K562 (cell line): Measurements from ENCODE around the gene ALK. TPM values are rescaled to one million over a fixed set of nuclear protein-coding genes. Genes with fewer than 3 reads are reported as not detected.

Source experiments
- ATAC-seq: fragments of 200-7000 bp; cut with Tn5 transposase; 3 replicates; pipeline ENCODE4 v1.9.1; 2020; ENCODE audit warnings: moderate library complexity
- BruUV-seq: library from RNA; stranded (reverse); fragments of 400-500 nt; replicated peaks from 2 replicates; lab custom pipeline; 2021; lab: Mats Ljungman, UMichigan
- CTCF ChIA-PET: fragments of 300-600 bp; formaldehyde crosslinking; extraction: SDS; loops from one replicate; lab custom pipeline; 2021; ENCODE audit warnings: low intra/inter-chr PET ratio; lab: Yijun Ruan, JAX
- POLR2A ChIA-PET: fragments of 300-600, 350-650 bp; sonication (Branson Sonifier 250); formaldehyde crosslinking; extraction: SDS; loops from one replicate; lab custom pipeline; 2021; ENCODE audit warnings: antibody characterized with exemption, inconsistent platforms; lab: Yijun Ruan, JAX
- DNase-seq, 4 experiments: peaks; one replicate each; pipeline versions ENCODE4 v3.0.0 to v3.0.0-alpha.2; 2011 to 2018; ENCODE audit warnings: low spot score in 3 of 4, mixed read lengths in 3 of 4; ENCODE audit errors: extremely low read depth in 1 of 4
- FAIRE-seq: peaks from 2 replicates; lab custom pipeline; 2011; peaks lifted over from hg19 to GRCh38; lab: Jason Lieb, UNC
- H2AFZ ChIP-seq: 2 replicates; pipeline ENCODE4 v1.6.0; 2011; ENCODE audit warnings: low read depth, low read length, control low read depth, inconsistent platforms
- H3K27ac ChIP-seq: fragments of 200-600 bp; 3 replicates; pipeline ENCODE4 v1.8.0; 2011; ENCODE audit warnings: low read depth, mild to moderate bottlenecking, control low read depth, inconsistent platforms, low read length, moderate library complexity, mixed read lengths; ENCODE audit errors: extremely low read depth
- H3K27me3 ChIP-seq, 2 experiments: fragments of 300-600 bp in 1 of 2; 2 replicates in 1 of 2; 3 replicates in 1 of 2; pipeline versions ENCODE4 v1.6.0 to v1.8.0; 2011; ENCODE audit warnings: inconsistent platforms in 2 of 2, low read length in 2 of 2, mild to moderate bottlenecking in 1 of 2, mixed read lengths in 1 of 2, moderate library complexity in 1 of 2; ENCODE audit not compliant: control insufficient read depth in 2 of 2, insufficient read depth in 2 of 2
- H3K36me3 ChIP-seq: fragments of 300-600 bp; 3 replicates; pipeline ENCODE4 v1.8.0; 2011; ENCODE audit warnings: mild to moderate bottlenecking, low read length, inconsistent platforms; ENCODE audit not compliant: control insufficient read depth, insufficient read depth
- H3K4me1 ChIP-seq, 2 experiments: fragments of 200-600 bp in 1 of 2; replicated peaks in 1 of 2; 2 replicates in 1 of 2; 3 replicates in 1 of 2; pipeline versions ENCODE4 v1.5.1 to v1.8.0; 2011; ENCODE audit warnings: inconsistent platforms in 2 of 2, low read length in 2 of 2, mild to moderate bottlenecking in 1 of 2, mixed read lengths in 1 of 2, moderate library complexity in 1 of 2; ENCODE audit not compliant: control insufficient read depth in 2 of 2, insufficient read depth in 2 of 2
- H3K4me2 ChIP-seq: 2 replicates; pipeline ENCODE4 v1.6.1; 2011; ENCODE audit warnings: low read length, control low read depth, inconsistent platforms, mixed read lengths; ENCODE audit not compliant: insufficient read depth
- H3K4me3 ChIP-seq: fragments of 200-600 bp; sonication (generic), shearing (Covaris generic); 2 replicates; pipeline ENCODE4 v1.5.1; 2016; ENCODE audit warnings: control low read depth, inconsistent platforms
- H3K79me2 ChIP-seq: fragments of 200-600 bp; 3 replicates; pipeline ENCODE4 v1.8.0; 2011; ENCODE audit warnings: low read length, inconsistent platforms; ENCODE audit not compliant: control insufficient read depth, insufficient read depth
- H3K9ac ChIP-seq, 2 experiments: 2 replicates each; pipeline versions ENCODE4 v1.6.0 to v1.6.1; 2011; ENCODE audit warnings: low read depth in 2 of 2, low read length in 2 of 2, control low read depth in 1 of 2, inconsistent platforms in 1 of 2, mild to moderate bottlenecking in 1 of 2, mixed read lengths in 1 of 2; ENCODE audit not compliant: insufficient read depth in 1 of 2
- H3K9me1 ChIP-seq: one replicate; pipeline ENCODE4 v1.6.0; 2011; ENCODE audit warnings: inconsistent platforms, mild to moderate bottlenecking, low read length, moderate library complexity; ENCODE audit not compliant: control insufficient read depth, insufficient read depth
- H3K9me3 ChIP-seq: replicated peaks from 2 replicates; pipeline ENCODE4 v1.5.1; 2011; ENCODE audit warnings: low read depth, low read length, inconsistent platforms; ENCODE audit not compliant: control insufficient read depth, insufficient read depth
- H4K20me1 ChIP-seq: replicated peaks from 2 replicates; pipeline ENCODE4 v1.6.1; 2011; ENCODE audit warnings: low read length, inconsistent platforms, mixed read lengths; ENCODE audit not compliant: control insufficient read depth, insufficient read depth
- DNMT1 ChIP-seq: fragments of 450-650 bp; IDR thresholded peaks from 2 replicates; pipeline ENCODE4 v1.6.1; 2016; ENCODE audit warnings: antibody characterized with exemption, mild to moderate bottlenecking
- DPF2 ChIP-seq: fragments of 450-650 bp; IDR thresholded peaks from 2 replicates; pipeline ENCODE4 v1.6.1; 2016
- FOXM1 ChIP-seq, 2 experiments: fragments of 450-650 bp in 1 of 2; sonication (generic) in 1 of 2; formaldehyde crosslinking in 1 of 2; IDR thresholded peaks; 2 replicates each; pipeline versions ENCODE4 v1.6.1 to v1.9.0; 2017 to 2022; ENCODE audit warnings: low read depth in 2 of 2, mild to moderate bottlenecking in 2 of 2, missing genetic modification reagents in 1 of 2, moderate library complexity in 1 of 2
- HCFC1 ChIP-seq: IDR thresholded peaks from 2 replicates; pipeline ENCODE4 v1.6.1; 2012; ENCODE audit warnings: low read depth, low read length, improper control_type of control experiment
- HNRNPL ChIP-seq: fragments of 200-400 bp; formaldehyde crosslinking; IDR thresholded peaks from 2 replicates; pipeline ENCODE4 v1.6.1; 2017; ENCODE audit warnings: low read depth, mild to moderate bottlenecking, low read length
- PCBP1 ChIP-seq: fragments of 200-400 bp; formaldehyde crosslinking; IDR thresholded peaks from 2 replicates; pipeline ENCODE4 v1.6.1; 2018; ENCODE audit warnings: mild to moderate bottlenecking, low read depth, low read length; ENCODE audit not compliant: poor library complexity, severe bottlenecking
- XRCC5 ChIP-seq: fragments of 200-400 bp; formaldehyde crosslinking; IDR thresholded peaks from 2 replicates; pipeline ENCODE4 v1.6.1; 2017; ENCODE audit warnings: low read depth, mild to moderate bottlenecking, low read length
- ZNF146 ChIP-seq: IDR thresholded peaks from one replicate; pipeline ENCODE4 v1.6.1; 2018; ENCODE audit warnings: missing compliant biosample characterization; ENCODE audit not compliant: unreplicated experiment
- WGBS: fragments of 100-300 bp; shearing (Covaris generic); methylation state at CpG from one replicate; pipeline ENCODE4 v1.1.6; 2016; ENCODE audit warnings: low coverage, mixed read lengths; ENCODE audit not compliant: insufficient coverage; ENCODE audit errors: missing lambda C conversion rate; 5-methylcytosine and 5-hydroxymethylcytosine counted together
- in situ Hi-C: fragments of 300-500 bp; cut with MboI; formaldehyde crosslinking; loops from 4 replicates; pipeline ENCODE4 v1.15.0; 2018; ENCODE audit warnings: inconsistent platforms, mixed read lengths
- intact Hi-C: fragments of 100-400 bp; cut with micrococcal nuclease; formaldehyde crosslinking; loops from 2 replicates; pipeline ENCODE4 v1.14.2; 2022
- polyA plus RNA-seq, 8 experiments: library from polyadenylated mRNA; depleted of rRNA in 4 of 8; stranded (reverse) in 5 of 8; unstranded in 3 of 8; fragments of >200 nt; fragmentation: Nextera tagmentation in 2 of 8; fragmentation: Illumina TruSeq in 1 of 8; extraction: Ambion mirVana in 2 of 8; extraction: Trizol in 1 of 8; gene quantifications; 2 replicates each; pipeline versions ENCODE4 v1.2.1 to v1.2.3, GENCODE V29; 2011 to 2014; ENCODE audit warnings: inconsistent platforms in 1 of 8, missing spikeins in 1 of 8
- total RNA-seq, 7 experiments: library from RNA; depleted of rRNA in 6 of 7; stranded (reverse); fragments of >200 nt in 6 of 7; fragmentation: Illumina TruSeq in 2 of 7; extraction: Trizol in 2 of 7; gene quantifications; 2 replicates each; pipeline versions ENCODE4 v1.2.1 to v1.2.3, GENCODE V29; 2011 to 2021; ENCODE audit warnings: low replicate concordance in 1 of 7
- TF ChIP-seq, protein P1 (sequence below): sonication (generic); formaldehyde crosslinking; IDR thresholded peaks from 2 replicates; pipeline ENCODE4 v1.8.0; 2022; ENCODE audit warnings: mild to moderate bottlenecking, missing genetic modification reagents

ALK gene
- total and polyA plus RNA-seq, 9 of the 15 experiments (the other 6 are each of a cell fraction or from before 2014, with no cell fraction given) = not detected

DNA sequence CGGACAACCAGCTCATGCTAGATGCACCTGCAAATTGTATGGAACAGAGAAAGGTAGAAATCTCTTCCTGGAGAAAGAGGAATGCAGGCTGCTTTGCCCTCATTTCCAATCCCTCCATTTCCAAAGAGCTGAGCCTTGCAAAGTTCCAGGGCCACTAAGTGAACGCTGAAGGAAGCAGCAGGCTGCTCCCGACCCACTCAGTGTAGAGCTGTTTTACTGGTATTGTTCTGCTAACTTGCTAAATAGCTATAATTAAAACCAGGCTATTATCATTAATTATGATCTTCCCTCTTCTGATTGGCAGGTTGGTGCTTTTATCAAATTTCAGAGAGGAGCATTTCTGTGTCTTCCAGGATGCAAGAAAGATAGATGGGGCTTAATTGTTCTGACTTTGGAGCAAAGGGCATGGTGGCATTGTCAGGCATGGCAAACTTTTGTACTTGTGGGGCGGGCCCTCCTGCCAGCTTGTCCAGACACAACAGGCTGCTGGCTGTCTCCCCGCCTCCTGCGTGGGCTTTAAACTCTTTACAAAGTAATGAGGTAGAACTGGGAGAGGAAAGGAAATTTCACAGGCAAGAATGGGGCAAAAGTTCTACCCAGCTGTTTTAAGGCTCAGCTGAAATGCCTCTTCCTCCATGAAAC is 40.2 kb downstream of the ALK start:
- Histone ChIP-seq H3K4me2 (no peak overlapping the region), H4K20me1 (no peaks in the 10 kb centered on the region; the same call in 1 of the 2 replicates), H3K9me3 (no peaks in the 10 kb centered on the region; the same call in 1 of the 2 replicates), H2AFZ (no peak overlapping the region), H3K27me3 (no peaks in the 10 kb centered on the region; a peak in 1 of 5 replicates), H3K27ac (no peak overlapping the region), H3K36me3 (no peaks in the 10 kb centered on the region), H3K9ac (no peak overlapping the region), H3K4me1 (no peaks in the 10 kb centered on the region), H3K4me3 (no peak overlapping the region), H3K9me1 (no peaks in the 10 kb centered on the region), H3K79me2 (no peaks in the 10 kb centered on the region)
- no peak for TF ChIP-seq DPF2
- TF ChIP-seq, protein P1, sequence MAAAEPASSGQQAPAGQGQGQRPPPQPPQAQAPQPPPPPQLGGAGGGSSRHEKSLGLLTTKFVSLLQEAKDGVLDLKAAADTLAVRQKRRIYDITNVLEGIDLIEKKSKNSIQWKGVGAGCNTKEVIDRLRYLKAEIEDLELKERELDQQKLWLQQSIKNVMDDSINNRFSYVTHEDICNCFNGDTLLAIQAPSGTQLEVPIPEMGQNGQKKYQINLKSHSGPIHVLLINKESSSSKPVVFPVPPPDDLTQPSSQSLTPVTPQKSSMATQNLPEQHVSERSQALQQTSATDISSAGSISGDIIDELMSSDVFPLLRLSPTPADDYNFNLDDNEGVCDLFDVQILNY = no peak
- ChIA-PET CTCF (no interaction called here), POLR2A (no interaction called here)
- intact Hi-C loops (no loop called here), in situ Hi-C loops (no loop called here)
- ATAC-seq (no peak), DNase-seq (no peak), FAIRE-seq (no peak)
- WGBS = 1% methylated on average over 6 of the region's 6 CpGs
- no TSS peak for BruUV-seq

DNA sequence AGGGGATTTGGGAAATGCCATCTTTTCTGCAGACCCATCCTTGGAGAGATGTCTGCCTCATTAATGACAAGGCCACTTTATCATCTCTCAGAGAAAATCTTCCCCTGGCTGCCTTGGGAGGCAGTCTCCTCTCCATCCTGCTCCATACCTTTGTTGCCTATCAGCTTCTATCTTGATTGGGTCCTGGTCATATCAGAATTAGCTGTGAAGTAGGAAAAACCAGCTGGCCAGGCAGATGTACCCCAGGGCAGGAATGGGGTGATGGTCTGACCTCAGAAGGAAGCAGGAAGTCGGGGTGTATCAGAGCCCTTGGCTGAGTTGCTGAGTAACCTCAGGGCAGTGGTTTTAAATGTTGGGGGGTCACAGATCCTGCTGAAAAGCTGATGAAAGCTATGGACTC is 41.3 kb downstream of the ALK start:
- Histone ChIP-seq H3K9ac (no peak overlapping the region), H4K20me1 (no peaks in the 10 kb centered on the region; the same call in 1 of the 2 replicates), H3K4me1 (no peaks in the 10 kb centered on the region), H3K9me1 (no peaks in the 10 kb centered on the region), H3K9me3 (no peaks in the 10 kb centered on the region; the same call in 1 of the 2 replicates), H3K4me3 (no peak overlapping the region), H3K27ac (no peak overlapping the region), H3K27me3 (no peaks in the 10 kb centered on the region; a peak in 1 of 5 replicates), H3K4me2 (no peak overlapping the region), H3K79me2 (no peaks in the 10 kb centered on the region), H2AFZ (no peak overlapping the region), H3K36me3 (no peaks in the 10 kb centered on the region)
- 0% methylated on average over 1 of the region's 1 CpG for WGBS
- ATAC-seq (no peak), DNase-seq (no peak), FAIRE-seq (no peak)
- no TSS peak for BruUV-seq
- intact Hi-C loops (no loop called here), in situ Hi-C loops (no loop called here)
- CTCF ChIA-PET = no interaction called here
- TF ChIP-seq HCFC1 (no peak), PCBP1 (no peak), HNRNPL (no peak), DNMT1 (no peak), FOXM1 (IDR thresholded peaks at IDR 0.05; ENCODE audit: low read depth) (no peak), FOXM1 (CRISPR knock-in tag; IDR thresholded peaks at IDR 0.05; ENCODE audit: low read depth) (no peak), XRCC5 (no peak), ZNF146 (CRISPR knock-in tag) (no peak)
- POLR2A ChIA-PET = no interaction called here
